Glomerular endothelial cell (primary cell): Measurements from ENCODE around the gene C2orf49. TPM values are rescaled to one million over a fixed set of nuclear protein-coding genes. Genes with fewer than 3 reads are reported as not detected.
"Not testable (repeated sequence)": the region's sequence is repeated elsewhere in the genome, so short reads cannot be mapped to it uniquely, and the experiment has no call there.

ENCODE experiments used
- DNase-seq: peaks from one replicate; pipeline ENCODE4 v3.0.0-alpha.2; 2011; ENCODE audit warnings: low read depth, low spot score; ENCODE audit errors: extremely low read depth
- total RNA-seq: library from RNA; depleted of rRNA; stranded (reverse); fragments of >200 nt; gene quantifications from 2 replicates; pipeline ENCODE4 v1.2.3, GENCODE V29; 2015

The C2orf49 gene
- total RNA-seq, 1 donor from 2014 or later: 16.5 TPM

DNA sequence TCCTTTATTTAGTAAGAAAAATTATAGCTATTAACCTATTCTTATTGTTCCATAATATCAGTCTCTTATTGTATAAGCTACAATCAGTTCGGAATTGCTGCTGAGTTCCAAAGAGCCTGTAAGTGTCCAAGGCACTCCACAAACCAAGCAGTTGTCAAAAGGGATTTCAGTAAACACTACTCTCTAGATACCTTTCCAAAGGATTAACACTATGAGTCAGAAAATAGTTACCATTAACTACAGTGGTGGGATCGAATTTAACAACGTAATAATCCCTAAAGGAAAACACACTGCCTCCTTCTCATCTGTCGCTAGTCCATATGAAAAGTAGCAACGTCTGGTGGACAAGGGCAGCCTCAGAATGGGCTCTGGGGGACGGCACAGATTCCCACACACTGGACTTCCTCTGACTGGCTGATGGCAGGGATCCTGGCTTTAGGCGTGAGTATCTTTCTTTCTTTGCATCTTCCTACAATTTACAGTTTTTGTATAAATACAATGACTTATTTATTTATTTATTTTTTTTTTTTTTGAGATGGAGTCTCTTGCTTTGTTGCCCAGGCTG lies 16.6 kb upstream of the C2orf49 start:
- no peak for DNase-seq

DNA sequence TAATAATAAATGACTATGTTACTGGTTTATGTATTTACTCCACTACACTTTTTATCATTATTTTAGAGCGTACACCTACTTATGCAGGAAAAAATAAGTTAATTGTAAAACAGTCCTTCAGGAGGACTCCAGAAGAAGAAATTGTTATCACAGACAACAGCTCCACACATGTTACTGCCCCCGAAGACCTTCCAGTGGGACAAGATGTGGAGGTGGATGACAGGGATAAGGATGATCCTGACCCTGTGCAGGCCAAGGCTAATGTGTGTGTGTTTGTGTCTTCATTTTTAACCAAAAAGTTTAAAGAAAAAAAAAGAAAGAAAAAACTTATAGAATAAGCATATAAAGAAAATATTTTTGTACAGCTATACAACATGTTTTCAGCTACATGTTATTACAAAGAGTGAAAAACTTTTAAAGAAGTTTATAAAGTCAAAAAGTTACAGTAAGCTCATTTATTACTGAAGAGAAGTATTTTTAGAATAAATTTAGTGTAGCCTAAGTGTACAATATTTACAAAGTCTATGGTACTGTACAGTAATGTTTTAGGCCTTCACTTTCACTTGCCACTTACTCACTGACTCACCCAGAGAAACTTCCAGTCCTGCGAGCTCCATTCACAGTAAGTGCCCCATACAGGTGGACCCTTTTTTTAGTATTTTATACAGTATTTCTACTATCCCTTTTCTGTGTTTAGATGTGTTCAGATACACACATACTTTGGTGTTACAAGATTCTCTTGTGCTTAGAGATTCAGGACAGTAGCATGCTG lies 15.3 kb upstream of the C2orf49 start:
- no peak for DNase-seq

DNA sequence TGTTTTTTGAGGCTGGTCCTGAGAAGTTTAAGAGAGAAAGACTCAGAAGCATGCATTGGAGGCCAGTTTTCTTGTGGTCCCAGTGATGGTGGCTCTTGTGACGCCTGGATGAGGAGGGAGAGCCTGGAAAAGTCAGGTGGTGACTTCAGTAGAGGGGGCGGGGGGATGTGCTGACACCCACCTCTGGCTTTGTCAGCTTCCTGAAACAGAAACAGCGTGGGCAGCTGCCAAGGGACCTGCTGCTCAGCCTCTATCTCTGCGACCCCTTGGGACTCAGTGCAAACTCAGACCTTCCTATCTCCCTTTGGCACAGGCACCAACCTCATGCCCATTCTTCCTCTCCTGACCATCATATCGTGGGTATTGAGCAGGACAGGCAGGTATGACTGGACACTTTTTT lies 14.2 kb upstream of the C2orf49 start:
- DNase-seq: no peak

DNA sequence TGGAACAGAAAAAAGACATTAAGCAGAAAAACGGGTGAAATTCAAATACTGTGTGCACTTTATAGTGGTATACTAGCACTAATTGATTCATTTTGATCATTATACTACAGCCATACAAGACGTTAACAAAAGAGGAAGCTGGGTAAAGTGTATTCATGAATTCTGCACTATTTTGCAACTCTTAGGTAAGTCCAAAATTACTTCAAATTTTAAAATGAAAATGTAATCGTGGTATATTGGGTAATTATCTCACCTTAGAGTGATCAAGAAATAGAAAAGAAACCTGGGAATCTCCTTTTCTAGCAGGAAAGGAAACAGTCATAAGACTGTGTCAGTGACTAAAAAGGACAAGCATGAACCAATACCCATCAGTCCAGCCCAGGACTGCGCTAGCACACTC lies 13.2 kb upstream of the C2orf49 start:
- DNase-seq: no peak

DNA sequence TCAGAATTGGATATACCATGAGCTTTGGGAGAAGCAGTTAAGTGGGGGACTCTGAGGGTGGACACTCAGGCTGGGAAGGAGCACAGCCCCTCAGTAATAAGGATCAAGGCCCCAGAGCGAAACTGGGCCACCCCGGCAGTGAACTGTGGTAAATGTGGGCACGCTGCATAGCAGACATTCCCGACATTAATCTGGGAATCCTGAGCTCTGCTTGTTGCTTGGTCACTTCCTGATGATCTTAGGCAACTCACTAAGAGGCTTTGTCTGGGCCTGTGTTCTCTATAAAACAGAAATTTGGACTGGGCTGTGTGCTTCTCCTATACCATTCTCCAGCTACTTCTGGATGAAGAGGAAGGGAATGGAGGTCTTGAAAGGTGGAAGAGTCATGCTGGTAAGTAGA lies 12.6 kb upstream of the C2orf49 start:
- no peak for DNase-seq

GRCh38 chr2:105325389-105325963 lies 11.9 kb upstream of the C2orf49 start:
- DNase-seq: peak; percentile 91

GRCh38 chr2:105327271-105327670 lies 10.1 kb upstream of the C2orf49 start:
- not testable (repeated sequence) for DNase-seq

GRCh38 chr2:105327690-105328089 lies 9.7 kb upstream of the C2orf49 start:
- no peak for DNase-seq

DNA sequence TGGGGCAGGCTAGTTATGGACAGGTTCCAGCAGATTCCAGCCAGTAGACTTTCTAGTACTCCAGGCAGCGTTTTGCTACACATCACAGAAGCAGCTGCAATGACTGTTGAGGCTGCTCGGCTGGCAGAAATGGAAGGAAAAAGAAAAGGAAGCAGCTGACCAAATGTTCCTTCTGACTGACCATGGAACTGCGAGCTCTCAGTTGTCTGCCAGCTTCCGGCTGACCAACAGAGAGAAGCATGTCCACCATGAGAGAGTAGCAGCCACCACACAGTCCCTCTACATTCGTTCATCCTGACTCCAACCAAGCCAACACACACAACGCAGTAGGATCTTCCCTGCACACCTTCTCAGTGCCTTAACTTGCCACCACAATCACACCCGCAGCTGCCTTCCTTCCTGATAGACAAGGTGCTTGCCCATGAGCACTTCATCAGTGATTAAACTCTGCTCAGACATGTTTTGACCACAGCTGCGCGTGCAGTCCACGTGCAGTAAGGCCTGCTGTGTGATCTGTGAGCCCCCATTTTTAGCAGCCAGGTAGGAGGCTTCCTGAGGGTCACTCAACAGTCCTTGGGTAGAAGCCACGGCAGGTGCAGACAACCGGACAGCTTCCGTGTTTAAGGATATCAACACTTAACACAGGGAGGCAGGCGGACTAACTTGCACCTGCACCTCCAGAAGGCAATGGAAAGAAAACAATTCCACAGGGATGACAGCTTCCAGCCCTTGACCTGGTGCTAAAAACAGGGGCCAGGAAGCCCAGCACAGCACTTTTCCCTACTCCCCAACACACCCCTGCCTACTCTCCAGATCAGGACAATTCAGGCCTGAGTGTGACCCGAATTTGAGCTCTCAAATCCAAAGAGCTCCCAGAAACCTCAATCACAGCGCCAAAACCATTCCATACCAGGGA lies 8.8 kb upstream of the C2orf49 start:
- DNase-seq: no peak

GRCh38 chr2:105329197-105329554 lies 8.2 kb upstream of the C2orf49 start:
- no peak for DNase-seq

GRCh38 chr2:105329561-105330495 lies 7.5 kb upstream of the C2orf49 start, which contains the start of gene TGFBRAP1:
Gene TGFBRAP1, minus strand, starts transcription at chr2:105329735. Its CDS starts 21,434 bp downstream, at chr2:105308301.
- DNase-seq: no peak

GRCh38 chr2:105330681-105331375 lies 6.5 kb upstream of the C2orf49 start:
- DNase-seq: no peak

DNA sequence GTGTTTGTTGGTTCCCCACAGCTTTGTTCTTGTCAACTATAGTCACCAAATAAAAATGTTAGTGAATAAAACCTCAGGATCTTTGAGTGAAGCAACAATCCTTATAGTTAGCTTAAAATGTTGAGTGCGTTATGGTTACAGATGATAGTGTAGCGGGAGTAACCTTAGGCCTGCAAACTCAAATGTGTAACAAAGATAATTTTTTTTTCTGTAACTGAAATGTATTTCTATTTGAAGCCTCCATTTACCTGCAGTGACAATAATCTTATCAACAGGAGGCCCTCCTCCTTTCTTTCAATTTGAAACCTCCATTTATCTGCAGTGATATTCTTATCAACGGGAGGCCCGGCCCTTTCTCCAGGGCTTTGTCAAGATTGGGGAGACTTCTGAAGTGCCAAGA lies 3.1 kb upstream of the C2orf49 start:
- no peak for DNase-seq

- no peak for DNase-seq
Measured at GRCh38 chr2:105335469-105335868, 1.9 kb upstream of the C2orf49 start.

DNA sequence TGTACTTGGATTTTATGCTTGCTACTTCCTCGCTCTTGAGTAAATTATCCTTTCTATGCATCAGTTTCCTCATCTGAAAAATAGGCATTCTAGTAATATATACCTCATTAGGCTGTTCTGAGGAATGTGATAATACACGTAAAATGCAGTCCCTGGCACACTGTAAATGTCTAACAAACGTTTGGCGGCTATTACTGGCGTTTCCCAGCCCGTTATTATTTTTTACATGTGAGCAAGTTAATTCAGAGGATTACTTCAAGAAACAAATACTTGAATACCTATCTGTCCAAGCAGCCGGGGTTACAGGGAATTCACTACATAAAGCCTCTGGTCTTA lies 586 bp upstream of the C2orf49 start:
- DNase-seq: no peak

GRCh38 chr2:105338020-105338385 lies 663 bp downstream of the C2orf49 start:
- no peak for DNase-seq

- DNase-seq: no peak
Measured at GRCh38 chr2:105339414-105339813, 2.1 kb downstream of the C2orf49 start.

- DNase-seq: no peak
Measured at GRCh38 chr2:105344704-105345345, 7.5 kb downstream of the C2orf49 start.

DNA sequence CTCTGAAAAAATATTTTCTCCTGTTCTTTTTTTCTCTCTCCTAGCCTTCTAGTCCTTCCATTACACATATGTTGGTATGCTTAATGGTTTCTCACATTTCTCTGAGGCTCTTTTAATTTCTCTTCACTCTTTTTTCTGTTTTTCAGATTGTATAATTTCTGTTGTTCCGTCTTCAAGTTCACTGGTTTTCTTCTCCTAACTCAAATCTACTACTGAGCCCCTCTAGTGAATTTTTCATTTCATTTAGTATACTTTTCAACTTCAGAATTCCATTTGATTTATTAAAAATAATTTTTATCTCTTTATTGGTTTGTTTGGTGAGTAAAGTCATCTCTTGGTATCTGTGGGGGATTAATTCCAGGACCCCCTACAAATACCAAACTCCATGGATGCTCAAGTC lies 19.8 kb downstream of the C2orf49 start:
- DNase-seq: no peak
